GM12875 (cell line): ENCODE results near the gene ABCB7.
A peak's percentile ranks its signal among the peaks of the same experiment; 100 is the strongest.
"Not testable (repeated sequence)": the region's sequence is repeated elsewhere in the genome, so short reads cannot be mapped to it uniquely, and the experiment has no call there.

Experiments used
- H3K4me3 ChIP-seq: one replicate; pipeline ENCODE4 v1.5.1; 2011; ENCODE audit warnings: low read depth, low read length, control low read depth
- TF ChIP-seq, protein P1 (sequence below): IDR thresholded peaks from 2 replicates; pipeline ENCODE4 v1.5.1; 2011; ENCODE audit warnings: low read depth, mild to moderate bottlenecking, control low read depth, inconsistent platforms, low read length, moderate library complexity, borderline replicate concordance; ENCODE audit not compliant: insufficient read depth

The ABCB7 gene

DNA sequence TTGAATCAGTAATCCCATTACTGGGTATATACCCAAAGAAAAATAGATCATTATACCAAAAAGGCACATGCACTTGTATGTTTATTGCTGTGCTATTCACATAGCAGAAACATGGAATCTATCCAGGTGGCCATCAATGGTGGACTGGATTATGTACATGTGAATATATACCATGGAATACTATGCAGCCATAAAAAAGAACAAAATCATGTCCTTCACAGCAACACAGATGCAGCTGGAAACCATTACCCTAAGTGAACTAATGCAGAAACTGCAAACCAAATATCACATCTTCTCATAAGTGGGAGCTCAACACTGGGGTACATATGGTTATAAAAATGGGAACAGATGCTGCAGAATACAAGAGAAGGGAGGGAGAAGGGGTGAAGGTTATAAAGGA lies 110.7 kb downstream of the ABCB7 start:
- H3K4me3 ChIP-seq: no peak overlapping the region
- TF ChIP-seq, protein P1, sequence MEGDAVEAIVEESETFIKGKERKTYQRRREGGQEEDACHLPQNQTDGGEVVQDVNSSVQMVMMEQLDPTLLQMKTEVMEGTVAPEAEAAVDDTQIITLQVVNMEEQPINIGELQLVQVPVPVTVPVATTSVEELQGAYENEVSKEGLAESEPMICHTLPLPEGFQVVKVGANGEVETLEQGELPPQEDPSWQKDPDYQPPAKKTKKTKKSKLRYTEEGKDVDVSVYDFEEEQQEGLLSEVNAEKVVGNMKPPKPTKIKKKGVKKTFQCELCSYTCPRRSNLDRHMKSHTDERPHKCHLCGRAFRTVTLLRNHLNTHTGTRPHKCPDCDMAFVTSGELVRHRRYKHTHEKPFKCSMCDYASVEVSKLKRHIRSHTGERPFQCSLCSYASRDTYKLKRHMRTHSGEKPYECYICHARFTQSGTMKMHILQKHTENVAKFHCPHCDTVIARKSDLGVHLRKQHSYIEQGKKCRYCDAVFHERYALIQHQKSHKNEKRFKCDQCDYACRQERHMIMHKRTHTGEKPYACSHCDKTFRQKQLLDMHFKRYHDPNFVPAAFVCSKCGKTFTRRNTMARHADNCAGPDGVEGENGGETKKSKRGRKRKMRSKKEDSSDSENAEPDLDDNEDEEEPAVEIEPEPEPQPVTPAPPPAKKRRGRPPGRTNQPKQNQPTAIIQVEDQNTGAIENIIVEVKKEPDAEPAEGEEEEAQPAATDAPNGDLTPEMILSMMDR: no peak

DNA sequence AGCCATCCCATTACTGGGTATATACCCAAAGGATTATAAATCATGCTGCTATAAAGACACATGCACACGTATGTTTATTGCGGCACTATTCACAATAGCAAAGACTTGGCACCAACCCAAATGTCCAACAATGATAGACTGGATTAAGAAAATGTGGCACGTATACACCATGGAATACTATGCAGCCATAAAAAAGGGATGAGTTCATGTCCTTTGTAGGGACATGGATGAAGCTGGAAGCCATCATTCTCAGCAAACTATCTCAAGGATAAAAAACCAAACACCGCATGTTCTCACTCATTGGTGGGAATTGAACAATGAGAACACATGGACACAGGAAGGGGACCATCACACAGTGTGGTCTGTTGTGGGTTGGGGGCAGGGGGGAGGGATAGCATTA lies 111.9 kb downstream of the ABCB7 start:
- not testable (repeated sequence) for H3K4me3 ChIP-seq

DNA sequence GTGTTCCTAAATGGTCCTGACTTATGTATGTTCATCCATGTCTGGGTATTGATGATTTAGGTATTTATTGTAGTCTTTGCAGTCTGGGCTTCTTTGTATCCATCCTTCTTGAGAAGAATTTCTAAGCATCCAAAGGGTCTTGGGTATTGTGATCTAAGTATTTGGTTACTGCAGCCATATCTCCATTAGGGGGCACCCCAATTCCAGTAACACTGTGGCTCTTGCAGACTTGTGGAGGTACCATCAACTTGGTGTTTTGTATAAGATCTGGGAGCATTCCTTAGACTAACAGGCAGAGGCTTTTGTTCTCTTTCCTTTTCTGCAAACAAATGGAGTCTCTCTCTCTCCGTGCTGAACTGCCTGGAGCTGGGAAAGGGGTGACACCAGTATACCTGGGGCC lies 117.2 kb downstream of the ABCB7 start:
- H3K4me3 ChIP-seq: no peak overlapping the region
- TF ChIP-seq, protein P1: 0 out of 2 replicates have a peak, but pooled peaks have one; percentile 23
